B cell (primary cell): ENCODE measurements around the gene LIPA.

Experiments used
- EZH2 ChIP-seq: IDR thresholded peaks from 2 replicates; pipeline ENCODE4 v1.6.1; 2012; ENCODE audit warnings: borderline replicate concordance, low read depth, mild to moderate bottlenecking, moderate library complexity, low read length; ENCODE audit not compliant: insufficient read depth, poor library complexity, severe bottlenecking
- TF ChIP-seq, protein P1 (sequence below): fragments of 200-600 bp; IDR thresholded peaks from one replicate; pipeline ENCODE4 v1.8.0; 2022; ENCODE audit warnings: antibody characterized with exemption, mild to moderate bottlenecking

DNA sequence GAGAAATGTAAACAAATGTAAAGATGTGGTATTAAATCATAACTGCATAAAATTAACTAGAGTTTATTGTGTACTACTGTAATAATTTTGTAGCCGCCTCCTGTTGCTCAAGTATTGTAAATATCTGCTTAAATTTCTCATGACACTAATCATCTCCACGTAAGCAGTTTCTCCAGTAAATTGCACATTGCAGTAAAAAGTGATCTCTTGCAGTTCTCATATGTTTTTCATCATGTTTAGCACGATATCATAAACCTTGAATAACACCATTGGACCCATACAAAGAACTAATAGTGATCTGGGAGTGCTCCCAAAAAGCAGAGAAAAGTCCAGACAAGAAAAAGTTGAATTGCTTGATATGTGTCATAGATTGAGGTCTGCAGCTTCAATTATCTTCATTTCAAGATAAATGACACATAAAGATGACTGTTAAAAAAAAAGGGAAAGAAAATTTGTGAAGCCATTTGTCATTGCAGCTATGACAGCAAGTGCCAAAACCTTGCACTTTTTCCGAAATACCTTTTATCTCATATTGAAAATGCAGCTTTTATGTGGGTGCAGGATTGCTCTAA is 15.3 kb downstream of the LIPA start:
- no peak for TF ChIP-seq EZH2
- TF ChIP-seq, protein P1, sequence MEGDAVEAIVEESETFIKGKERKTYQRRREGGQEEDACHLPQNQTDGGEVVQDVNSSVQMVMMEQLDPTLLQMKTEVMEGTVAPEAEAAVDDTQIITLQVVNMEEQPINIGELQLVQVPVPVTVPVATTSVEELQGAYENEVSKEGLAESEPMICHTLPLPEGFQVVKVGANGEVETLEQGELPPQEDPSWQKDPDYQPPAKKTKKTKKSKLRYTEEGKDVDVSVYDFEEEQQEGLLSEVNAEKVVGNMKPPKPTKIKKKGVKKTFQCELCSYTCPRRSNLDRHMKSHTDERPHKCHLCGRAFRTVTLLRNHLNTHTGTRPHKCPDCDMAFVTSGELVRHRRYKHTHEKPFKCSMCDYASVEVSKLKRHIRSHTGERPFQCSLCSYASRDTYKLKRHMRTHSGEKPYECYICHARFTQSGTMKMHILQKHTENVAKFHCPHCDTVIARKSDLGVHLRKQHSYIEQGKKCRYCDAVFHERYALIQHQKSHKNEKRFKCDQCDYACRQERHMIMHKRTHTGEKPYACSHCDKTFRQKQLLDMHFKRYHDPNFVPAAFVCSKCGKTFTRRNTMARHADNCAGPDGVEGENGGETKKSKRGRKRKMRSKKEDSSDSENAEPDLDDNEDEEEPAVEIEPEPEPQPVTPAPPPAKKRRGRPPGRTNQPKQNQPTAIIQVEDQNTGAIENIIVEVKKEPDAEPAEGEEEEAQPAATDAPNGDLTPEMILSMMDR: no peak
